Prostate gland (tissue), 2 donors: ENCODE results near the gene CPLANE2. TPM values are rescaled to one million over a fixed set of nuclear protein-coding genes. Genes with fewer than 3 reads are reported as not detected.
"Not testable (repeated sequence)": the region's sequence is repeated elsewhere in the genome, so short reads cannot be mapped to it uniquely, and the experiment has no call there.

ENCODE experiments used
- DNase-seq: peaks from one replicate; pipeline ENCODE4 v3.0.0-alpha.2; 2019; ENCODE audit warnings: low spot score
- H3K27ac ChIP-seq, 2 donors: fragments of 200-600 bp; sonication (generic); 2 replicates each; pipeline ENCODE4 v1.5.1; 2017 to 2019
- H3K27me3 ChIP-seq: fragments of 200-600 bp; sonication (generic); replicated peaks from 2 replicates; pipeline ENCODE4 v1.5.1; 2019; ENCODE audit not compliant: insufficient read depth
- H3K36me3 ChIP-seq, 2 donors: fragments of 200-600 bp; sonication (generic); 1 replicate in 1 of 2; 2 replicates in 1 of 2; pipeline versions ENCODE4 v1.5.1 to v1.8.1; 2017 to 2019
- H3K4me1 ChIP-seq: fragments of 200-600 bp; sonication (generic); replicated peaks from 2 replicates; pipeline ENCODE4 v1.5.1; 2019
- H3K4me3 ChIP-seq, 2 donors: fragments of 200-600 bp; sonication (generic); 2 replicates each; pipeline ENCODE4 v1.5.1; 2017 to 2019
- H3K9me3 ChIP-seq: fragments of 200-600 bp; sonication (generic); 2 replicates; pipeline ENCODE4 v1.5.1; 2017
- POLR2A ChIP-seq: fragments of 450-650 bp; IDR thresholded peaks from one replicate; pipeline ENCODE4 v1.6.1; 2016; ENCODE audit warnings: antibody characterized with exemption, mild to moderate bottlenecking
- POLR2AphosphoS5 ChIP-seq: sonication (generic); formaldehyde crosslinking; IDR thresholded peaks from one replicate; pipeline ENCODE4 v1.6.1; 2017; ENCODE audit warnings: antibody characterized with exemption
- WGBS: methylation state at CpG from one replicate; pipeline ENCODE4 v1.1.5; 2018; 5-methylcytosine and 5-hydroxymethylcytosine counted together
- intact Hi-C: fragments of 100-400 bp; cut with DNase I; formaldehyde crosslinking; loops from one replicate; pipeline ENCODE4 v1.14.2; 2022
- total RNA-seq, 2 donors: library from RNA; depleted of rRNA; stranded (reverse); fragments of >200 nt; gene quantifications; one replicate each; pipeline ENCODE4 v1.1.0, GENCODE V29; 2016
- TF ChIP-seq, protein P1 (sequence below), 4 experiments: fragments of 200-600 bp in 2 of 4; fragments of 450-650 bp in 2 of 4; sonication (generic) in 2 of 4; IDR thresholded peaks; 1 replicate in 3 of 4; 2 replicates in 1 of 4; pipeline ENCODE4 v1.5.1; 2016 to 2019; ENCODE audit warnings: antibody characterized with exemption in 4 of 4, mild to moderate bottlenecking in 2 of 4, moderate library complexity in 2 of 4

The CPLANE2 gene
- total RNA-seq, 2 donors from 2014 or later, result 5.5 to 12.9 TPM

DNA sequence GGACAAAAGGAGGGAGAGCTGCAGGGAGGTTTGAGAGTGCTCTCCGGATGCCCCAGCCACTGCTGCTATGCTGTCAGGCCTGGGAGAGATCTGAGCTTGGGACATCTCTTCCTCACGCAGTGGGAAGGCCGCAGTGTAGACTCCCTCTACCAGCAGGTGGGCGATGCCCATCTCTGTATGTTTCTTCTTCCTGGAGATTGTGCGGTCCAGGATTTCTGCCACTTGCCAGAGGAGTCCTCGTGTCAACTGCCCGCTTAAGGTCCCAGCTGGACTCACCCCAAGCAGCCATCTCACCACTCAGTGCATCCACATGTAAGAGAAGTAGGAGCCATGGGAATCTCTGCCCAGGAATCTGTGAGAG lies 10.9 kb downstream of the CPLANE2 start:
- Histone ChIP-seq H3K36me3 (no peaks in the 10 kb centered on the region), H3K27me3 (no peaks in the 10 kb centered on the region), H3K4me3 (no peak overlapping the region), H3K9me3 (no peaks in the 10 kb centered on the region), H3K4me1 (no peaks in the 10 kb centered on the region), H3K27ac (no peak overlapping the region)
- 90% methylated on average over 7 of the region's 7 CpGs for WGBS
- TF ChIP-seq POLR2A, result no peak
- TF ChIP-seq POLR2AphosphoS5, result no peak
- TF ChIP-seq, protein P1, sequence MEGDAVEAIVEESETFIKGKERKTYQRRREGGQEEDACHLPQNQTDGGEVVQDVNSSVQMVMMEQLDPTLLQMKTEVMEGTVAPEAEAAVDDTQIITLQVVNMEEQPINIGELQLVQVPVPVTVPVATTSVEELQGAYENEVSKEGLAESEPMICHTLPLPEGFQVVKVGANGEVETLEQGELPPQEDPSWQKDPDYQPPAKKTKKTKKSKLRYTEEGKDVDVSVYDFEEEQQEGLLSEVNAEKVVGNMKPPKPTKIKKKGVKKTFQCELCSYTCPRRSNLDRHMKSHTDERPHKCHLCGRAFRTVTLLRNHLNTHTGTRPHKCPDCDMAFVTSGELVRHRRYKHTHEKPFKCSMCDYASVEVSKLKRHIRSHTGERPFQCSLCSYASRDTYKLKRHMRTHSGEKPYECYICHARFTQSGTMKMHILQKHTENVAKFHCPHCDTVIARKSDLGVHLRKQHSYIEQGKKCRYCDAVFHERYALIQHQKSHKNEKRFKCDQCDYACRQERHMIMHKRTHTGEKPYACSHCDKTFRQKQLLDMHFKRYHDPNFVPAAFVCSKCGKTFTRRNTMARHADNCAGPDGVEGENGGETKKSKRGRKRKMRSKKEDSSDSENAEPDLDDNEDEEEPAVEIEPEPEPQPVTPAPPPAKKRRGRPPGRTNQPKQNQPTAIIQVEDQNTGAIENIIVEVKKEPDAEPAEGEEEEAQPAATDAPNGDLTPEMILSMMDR (IDR thresholded peaks at IDR 0.05), result no peak
- intact Hi-C loops, result no loop called here
- DNase-seq, result no peak

DNA sequence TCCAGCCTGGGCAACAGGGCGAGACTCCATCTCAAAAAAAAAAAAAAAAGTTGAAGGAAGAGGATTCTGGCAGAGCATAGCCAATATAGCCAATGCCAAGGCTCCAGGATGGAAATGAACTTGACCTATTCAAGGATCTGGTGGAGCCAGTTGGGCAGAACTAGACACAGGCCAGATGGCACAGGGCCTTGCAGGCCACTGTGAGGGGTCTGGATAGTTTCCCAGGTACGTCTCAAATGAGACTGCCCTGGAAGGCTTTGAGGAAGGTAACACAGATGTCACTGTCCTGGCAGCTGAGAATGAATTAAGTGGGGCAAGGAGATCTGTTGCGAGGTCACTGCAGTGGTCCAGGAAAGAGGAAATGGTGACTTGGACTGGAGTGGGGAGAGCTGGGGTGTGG lies 12.5 kb downstream of the CPLANE2 start:
- WGBS, result 71% methylated on average over 3 of the region's 3 CpGs
- DNase-seq, result no peak
- H3K27me3 ChIP-seq, result no peaks in the 10 kb centered on the region
- TF ChIP-seq POLR2AphosphoS5 (no peak), POLR2A (no peak)
- TF ChIP-seq, protein P1 (IDR thresholded peaks at IDR 0.05), result no peak
- H3K27ac ChIP-seq, result no peak overlapping the region
- intact Hi-C loops, result no loop called here
- no peaks in the 10 kb centered on the region for H3K4me1 ChIP-seq
- no peaks in the 10 kb centered on the region for H3K9me3 ChIP-seq
- H3K36me3 ChIP-seq, result no peaks in the 10 kb centered on the region
- no peak overlapping the region for H3K4me3 ChIP-seq

DNA sequence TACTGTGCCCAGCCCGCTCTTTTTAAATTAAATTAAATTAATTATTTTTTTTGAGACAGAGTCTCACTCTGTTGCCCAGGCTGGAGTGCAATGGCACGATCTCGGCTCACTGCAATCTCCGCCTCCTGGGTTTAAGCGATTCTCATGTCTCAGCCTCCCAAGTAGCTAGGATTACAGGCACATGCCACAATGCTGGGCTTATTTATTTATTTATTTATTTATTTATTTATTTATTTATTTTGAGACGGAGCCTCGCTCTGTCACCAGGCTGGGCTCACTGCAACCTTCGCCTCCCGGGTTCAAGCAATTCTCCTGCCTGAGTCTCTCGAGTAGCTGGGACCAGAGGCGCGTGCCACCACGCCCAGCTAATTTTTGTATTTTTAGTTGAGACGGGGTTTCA lies 14.3 kb downstream of the CPLANE2 start:
- H3K9me3 ChIP-seq, H3K36me3 ChIP-seq, H3K27me3 ChIP-seq, intact Hi-C loops, H3K4me1 ChIP-seq, H3K27ac ChIP-seq, DNase-seq, H3K4me3 ChIP-seq: not testable (repeated sequence)
- 92% methylated on average over 14 of the region's 14 CpGs for WGBS

DNA sequence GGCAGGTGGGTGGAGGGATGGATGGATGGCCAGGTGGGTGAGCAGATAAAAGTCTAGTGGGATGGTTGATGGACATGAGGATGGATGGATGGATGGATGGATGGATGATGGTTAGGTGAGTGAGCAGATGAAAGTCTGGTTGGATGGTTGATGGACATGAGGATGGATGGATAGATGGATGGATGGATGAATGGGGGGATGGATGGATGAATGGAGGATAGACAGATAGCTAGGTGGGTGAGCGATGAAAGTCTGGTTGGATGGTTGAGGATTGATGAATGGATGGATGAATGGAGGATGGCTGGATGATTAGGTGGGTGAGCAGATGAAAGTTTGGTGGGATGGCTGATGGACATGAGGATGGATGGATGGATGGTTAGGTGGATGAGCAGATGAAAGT lies 15.5 kb downstream of the CPLANE2 start:
- Histone ChIP-seq H3K4me3 (no peak overlapping the region), H3K27me3 (no peaks in the 10 kb centered on the region), H3K9me3 (no peaks in the 10 kb centered on the region), H3K4me1 (no peaks in the 10 kb centered on the region), H3K36me3 (no peaks in the 10 kb centered on the region), H3K27ac (no peak overlapping the region)
- intact Hi-C loops, result no loop called here
- DNase-seq, result no peak
- 95% methylated on average over 1 of the region's 1 CpG for WGBS
- TF ChIP-seq POLR2AphosphoS5 (no peak), POLR2A (no peak)
- TF ChIP-seq, protein P1 (IDR thresholded peaks at IDR 0.05), result no peak

DNA sequence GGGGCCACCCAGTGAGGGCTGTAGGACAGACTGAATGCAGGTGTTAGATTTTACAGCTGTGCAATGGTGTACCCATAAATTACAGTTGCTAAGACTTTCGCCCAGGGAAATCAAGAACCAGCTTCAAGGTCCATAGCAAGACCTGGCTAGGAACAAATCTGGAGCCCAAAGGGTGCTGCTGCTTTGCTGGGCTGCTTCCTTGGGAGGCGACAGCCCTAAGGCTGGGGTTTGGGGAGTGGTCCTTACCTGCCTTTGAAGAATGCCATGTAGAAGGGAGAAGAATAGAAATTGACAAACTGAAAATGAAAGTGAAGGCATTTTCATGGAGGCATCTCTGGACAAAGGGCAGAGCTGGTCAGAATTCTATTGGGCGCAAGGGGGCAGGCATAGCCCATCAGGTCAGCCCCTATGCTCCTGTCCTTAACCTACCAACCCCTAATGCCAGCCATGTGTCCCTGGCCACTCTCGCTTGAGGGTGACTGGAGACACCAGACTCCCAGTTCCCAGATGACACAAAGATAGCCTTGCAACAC lies 16.9 kb downstream of the CPLANE2 start:
- Histone ChIP-seq H3K27ac (no peak overlapping the region), H3K27me3 (no peaks in the 10 kb centered on the region), H3K4me3 (no peak overlapping the region), H3K36me3 (no peaks in the 10 kb centered on the region), H3K4me1 (no peaks in the 10 kb centered on the region), H3K9me3 (no peaks in the 10 kb centered on the region)
- DNase-seq, result no peak
- no peak for TF ChIP-seq POLR2A
- no peak for TF ChIP-seq POLR2AphosphoS5
- TF ChIP-seq, protein P1 (IDR thresholded peaks at IDR 0.05), result no peak
- intact Hi-C loops, result no loop called here
- WGBS, result 90% methylated on average over 4 of the region's 4 CpGs
